SH-SY5Y (cell line): ENCODE measurements around the gene SERPINH1.

Experiments
- GATA2 ChIP-seq: IDR thresholded peaks from 2 replicates; pipeline ENCODE4 v1.6.1; 2011; ENCODE audit warnings: mild to moderate bottlenecking, low read depth, low read length
- GATA3 ChIP-seq: IDR thresholded peaks from 2 replicates; pipeline ENCODE4 v1.6.1; 2011; ENCODE audit warnings: low read depth, mild to moderate bottlenecking, low read length, moderate library complexity

DNA sequence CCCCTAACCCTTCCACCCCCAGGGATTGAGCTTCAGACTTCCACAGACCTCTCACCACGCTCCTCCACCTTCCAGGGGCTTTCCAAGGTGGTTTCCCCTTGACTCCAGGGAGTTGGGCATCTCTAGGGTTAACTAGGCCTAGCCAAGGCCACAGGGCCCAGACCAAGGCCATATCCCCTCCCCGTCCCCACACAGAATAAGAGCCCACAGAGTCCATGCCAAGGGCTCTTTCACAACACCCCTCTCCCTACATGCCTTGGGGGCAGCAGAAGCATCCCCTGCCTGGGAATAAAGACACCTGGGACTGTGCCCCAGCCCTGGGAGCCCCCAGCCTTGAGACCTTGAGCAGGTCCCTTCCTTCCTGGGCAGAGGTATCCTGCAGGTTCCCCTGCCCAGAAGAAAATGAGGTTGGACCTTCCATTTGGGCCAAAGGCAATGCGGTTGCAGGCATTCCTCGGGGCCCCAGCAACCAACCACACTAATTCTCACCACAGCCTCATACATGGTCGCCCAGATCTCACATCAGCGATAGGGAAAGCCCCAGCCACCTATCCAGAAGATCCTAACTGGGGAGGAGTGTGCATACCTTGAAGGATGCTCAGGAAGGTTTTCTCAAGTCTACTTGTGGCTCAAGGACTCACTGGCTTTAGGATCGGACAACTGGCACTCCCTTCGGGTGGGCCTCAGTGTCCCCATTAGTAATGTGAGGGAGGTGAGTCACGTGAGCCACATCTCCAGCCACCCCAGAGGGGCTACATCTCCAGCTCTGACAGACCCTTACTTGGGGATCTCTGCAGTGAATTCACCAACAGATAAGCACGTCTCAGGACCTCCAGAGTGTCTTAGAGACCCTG, 38.0 kb upstream of the SERPINH1 start:
- TF ChIP-seq GATA3 (no peak), GATA2 (no peak)
